ENCODE data around the gene SPINK5.

Gene SPINK5

DNA sequence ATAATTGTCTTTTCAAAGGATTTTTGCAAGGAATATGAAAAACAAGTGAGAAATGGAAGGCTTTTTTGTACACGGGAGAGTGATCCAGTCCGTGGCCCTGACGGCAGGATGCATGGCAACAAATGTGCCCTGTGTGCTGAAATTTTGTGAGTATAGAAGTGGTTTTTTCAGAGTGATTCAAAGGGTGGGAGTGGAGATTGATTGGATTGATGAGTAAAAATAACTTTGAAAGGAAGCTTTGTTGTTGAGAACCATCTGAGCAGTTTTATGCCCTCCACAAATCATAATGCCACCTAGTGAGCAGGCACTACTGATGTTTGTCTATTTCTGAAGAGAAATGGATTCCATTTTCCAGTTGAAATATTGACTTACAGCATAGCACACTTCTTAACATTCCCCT, 30.6 kb downstream of the SPINK5 start:
- H3K4me3 ChIP-seq (ENCODE audit: low read depth, low read length) = no peak overlapping the region
- DNase-seq (ENCODE audit: low read depth) = no peak
- TF ChIP-seq MYC (IDR thresholded peaks at IDR 0.05; ENCODE audit: low read depth, low read length) (no peak), POLR2A (IDR thresholded peaks at IDR 0.05; ENCODE audit: extremely low read depth, insufficient read length) (no peak)
- TF ChIP-seq, protein P1, sequence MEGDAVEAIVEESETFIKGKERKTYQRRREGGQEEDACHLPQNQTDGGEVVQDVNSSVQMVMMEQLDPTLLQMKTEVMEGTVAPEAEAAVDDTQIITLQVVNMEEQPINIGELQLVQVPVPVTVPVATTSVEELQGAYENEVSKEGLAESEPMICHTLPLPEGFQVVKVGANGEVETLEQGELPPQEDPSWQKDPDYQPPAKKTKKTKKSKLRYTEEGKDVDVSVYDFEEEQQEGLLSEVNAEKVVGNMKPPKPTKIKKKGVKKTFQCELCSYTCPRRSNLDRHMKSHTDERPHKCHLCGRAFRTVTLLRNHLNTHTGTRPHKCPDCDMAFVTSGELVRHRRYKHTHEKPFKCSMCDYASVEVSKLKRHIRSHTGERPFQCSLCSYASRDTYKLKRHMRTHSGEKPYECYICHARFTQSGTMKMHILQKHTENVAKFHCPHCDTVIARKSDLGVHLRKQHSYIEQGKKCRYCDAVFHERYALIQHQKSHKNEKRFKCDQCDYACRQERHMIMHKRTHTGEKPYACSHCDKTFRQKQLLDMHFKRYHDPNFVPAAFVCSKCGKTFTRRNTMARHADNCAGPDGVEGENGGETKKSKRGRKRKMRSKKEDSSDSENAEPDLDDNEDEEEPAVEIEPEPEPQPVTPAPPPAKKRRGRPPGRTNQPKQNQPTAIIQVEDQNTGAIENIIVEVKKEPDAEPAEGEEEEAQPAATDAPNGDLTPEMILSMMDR (IDR thresholded peaks at IDR 0.05; ENCODE audit: low read depth, low read length) = no peak
- TF ChIP-seq, protein P2, sequence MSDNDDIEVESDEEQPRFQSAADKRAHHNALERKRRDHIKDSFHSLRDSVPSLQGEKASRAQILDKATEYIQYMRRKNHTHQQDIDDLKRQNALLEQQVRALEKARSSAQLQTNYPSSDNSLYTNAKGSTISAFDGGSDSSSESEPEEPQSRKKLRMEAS (IDR thresholded peaks at IDR 0.05; ENCODE audit: low read depth, low read length) = no peak

DNA sequence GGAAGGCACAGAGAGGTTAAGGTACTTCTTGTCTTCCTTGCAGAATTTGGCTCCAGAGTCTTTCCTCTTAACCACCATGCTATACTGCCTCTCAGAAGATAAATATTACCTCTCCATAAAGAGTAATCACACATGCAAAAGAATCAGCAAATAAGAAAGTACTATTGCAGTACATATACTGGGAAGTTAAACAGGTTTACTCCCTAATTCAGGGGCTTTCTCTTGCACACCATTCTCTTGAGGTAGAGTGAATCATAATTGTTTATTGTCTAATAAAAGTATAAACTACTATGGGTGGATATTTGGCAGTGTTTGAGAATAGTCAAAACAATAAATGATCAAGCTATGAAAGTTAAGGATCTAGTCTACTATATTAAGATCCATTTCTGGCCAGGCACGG, 40.4 kb downstream of the SPINK5 start:
- no peak for DNase-seq (ENCODE audit: low read depth)
- TF ChIP-seq POLR2A (IDR thresholded peaks at IDR 0.05; ENCODE audit: extremely low read depth, insufficient read length) (no peak), MYC (IDR thresholded peaks at IDR 0.05; ENCODE audit: low read depth, low read length) (no peak)
- TF ChIP-seq, protein P2 (IDR thresholded peaks at IDR 0.05; ENCODE audit: low read depth, low read length) = no peak
- no peak overlapping the region for H3K4me3 ChIP-seq (ENCODE audit: low read depth, low read length)

DNA sequence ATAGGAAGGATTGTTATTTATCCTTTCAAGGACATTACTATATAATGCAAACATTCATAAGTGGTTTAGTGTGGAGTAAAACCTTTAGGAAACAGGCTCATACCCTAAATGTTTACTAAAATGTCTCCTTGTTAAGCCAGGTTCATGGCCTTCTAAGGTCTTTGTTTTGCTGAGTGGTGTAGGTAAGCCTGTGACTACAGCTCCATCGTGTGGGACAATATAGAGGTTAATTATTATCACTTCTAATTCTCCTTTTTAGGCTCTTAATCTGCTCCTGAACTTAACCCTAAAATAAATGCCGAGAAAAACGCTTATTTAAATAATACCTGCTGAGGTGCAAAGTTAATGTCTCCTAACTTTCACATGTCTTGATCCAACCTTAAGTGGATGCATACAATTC, 43.8 kb downstream of the SPINK5 start:
- no peak for TF ChIP-seq POLR2A (IDR thresholded peaks at IDR 0.05; ENCODE audit: extremely low read depth, insufficient read length)
- TF ChIP-seq, protein P1 (IDR thresholded peaks at IDR 0.05; ENCODE audit: low read depth, low read length) = no peak
- TF ChIP-seq, protein P2 (IDR thresholded peaks at IDR 0.05; ENCODE audit: low read depth, low read length) = no peak
- TF ChIP-seq MYC (IDR thresholded peaks at IDR 0.05; ENCODE audit: low read depth, low read length) = no peak
- H3K4me3 ChIP-seq (ENCODE audit: low read depth, low read length) = no peak overlapping the region
- DNase-seq (ENCODE audit: low read depth) = no peak

DNA sequence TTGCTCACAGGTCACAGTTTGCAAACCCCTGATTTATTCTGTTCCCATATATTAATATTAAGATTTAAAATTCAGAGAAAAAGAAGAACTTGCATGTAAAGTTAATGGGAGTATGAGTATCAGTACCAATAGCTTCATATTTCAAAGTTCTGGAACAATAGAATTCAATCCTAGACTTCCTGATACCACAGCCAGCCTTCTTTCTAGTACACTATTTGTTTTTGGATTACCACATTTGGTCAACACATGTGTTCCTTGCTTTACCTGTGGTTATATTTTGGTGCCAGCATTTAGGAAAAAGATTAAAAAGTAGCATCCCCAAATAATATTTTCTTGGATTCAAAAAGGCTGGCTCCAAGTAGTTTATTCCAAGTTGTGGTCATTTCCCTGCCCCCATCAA, 49.5 kb downstream of the SPINK5 start:
- H3K4me3 ChIP-seq (ENCODE audit: low read depth, low read length) = no peak overlapping the region
- no peak for TF ChIP-seq MYC (IDR thresholded peaks at IDR 0.05; ENCODE audit: low read depth, low read length)
- TF ChIP-seq, protein P2 (IDR thresholded peaks at IDR 0.05; ENCODE audit: low read depth, low read length) = no peak
- no peak for DNase-seq (ENCODE audit: low read depth)

DNA sequence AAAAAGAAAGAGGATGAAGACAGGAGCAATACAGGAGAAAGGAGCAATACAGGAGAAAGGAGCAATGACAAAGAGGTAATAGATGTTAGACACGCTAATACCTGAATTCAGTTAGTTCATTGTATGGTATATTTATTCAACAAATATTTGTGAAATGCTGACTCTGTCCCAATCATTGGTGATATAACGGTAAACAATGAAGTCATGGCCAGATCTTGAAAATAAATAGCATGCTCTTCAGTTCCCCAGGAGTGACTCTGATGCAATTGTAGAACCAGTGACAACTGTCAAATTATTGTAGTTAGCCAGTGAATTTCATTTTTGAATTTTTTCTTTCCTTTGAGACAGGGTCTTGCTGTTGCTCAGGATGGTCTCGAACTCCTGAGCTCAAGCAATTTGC, 56.5 kb downstream of the SPINK5 start:
- TF ChIP-seq, protein P1 (IDR thresholded peaks at IDR 0.05; ENCODE audit: low read depth, low read length) = no peak
- TF ChIP-seq POLR2A (IDR thresholded peaks at IDR 0.05; ENCODE audit: extremely low read depth, insufficient read length) = no peak
- TF ChIP-seq, protein P2 (IDR thresholded peaks at IDR 0.05; ENCODE audit: low read depth, low read length) = no peak
- no peak for TF ChIP-seq MYC (IDR thresholded peaks at IDR 0.05; ENCODE audit: low read depth, low read length)
- H3K4me3 ChIP-seq (ENCODE audit: low read depth, low read length) = no peak overlapping the region
- DNase-seq (ENCODE audit: low read depth) = no peak

DNA sequence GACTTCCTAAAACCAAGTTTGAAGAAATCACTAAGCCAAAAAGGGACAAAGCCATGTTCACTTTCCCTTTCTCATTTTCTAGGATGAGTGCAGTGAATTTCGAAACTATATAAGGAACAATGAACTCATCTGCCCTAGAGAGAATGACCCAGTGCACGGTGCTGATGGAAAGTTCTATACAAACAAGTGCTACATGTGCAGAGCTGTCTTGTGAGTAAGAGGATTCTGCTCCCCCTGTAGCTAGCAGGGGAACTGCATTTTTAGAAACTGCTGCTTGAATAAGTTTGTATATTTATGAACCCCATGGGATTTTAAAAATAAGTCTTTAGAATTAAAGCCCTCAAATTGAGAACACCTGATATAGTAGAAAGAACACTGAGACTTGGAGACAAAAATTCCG, 61.9 kb downstream of the SPINK5 start:
- TF ChIP-seq MYC (IDR thresholded peaks at IDR 0.05; ENCODE audit: low read depth, low read length) (no peak), POLR2A (IDR thresholded peaks at IDR 0.05; ENCODE audit: extremely low read depth, insufficient read length) (no peak)
- TF ChIP-seq, protein P2 (IDR thresholded peaks at IDR 0.05; ENCODE audit: low read depth, low read length) = no peak
- TF ChIP-seq, protein P1 (IDR thresholded peaks at IDR 0.05; ENCODE audit: low read depth, low read length) = no peak
- DNase-seq (ENCODE audit: low read depth) = peak; percentile 14
- H3K4me3 ChIP-seq (ENCODE audit: low read depth, low read length) = no peak overlapping the region
